Activated T-helper 17 cell treated with anti-CD3 and anti-CD28 coated beads, Interleukin-2, amount 50 U/mL, for 72 hours (primary cell): ENCODE data around the gene IMPG2. TPM values are rescaled to one million over a fixed set of nuclear protein-coding genes. Genes with fewer than 3 reads are reported as not detected.

Source experiments
- ATAC-seq: fragments of 150-1000 bp; cut with Tn5 transposase; replicated peaks from 2 replicates; pipeline ENCODE4 v1.10.0; 2021; ENCODE audit warnings: mild to moderate bottlenecking, moderate library complexity
- H3K27ac Mint-ChIP-seq: one replicate; pipeline ENCODE4 v1.8.0; 2022; ENCODE audit warnings: mixed read lengths
- H3K27me3 Mint-ChIP-seq: one replicate; pipeline ENCODE4 v1.8.0; 2022; ENCODE audit warnings: mixed read lengths
- H3K36me3 Mint-ChIP-seq: one replicate; pipeline ENCODE4 v1.8.0; 2022; ENCODE audit warnings: low read depth, mild to moderate bottlenecking, mixed read lengths
- H3K4me1 Mint-ChIP-seq: one replicate; pipeline ENCODE4 v1.8.0; 2022; ENCODE audit warnings: mixed read lengths
- H3K4me3 Mint-ChIP-seq: one replicate; pipeline ENCODE4 v1.8.0; 2022; ENCODE audit warnings: mild to moderate bottlenecking, mixed read lengths
- H3K9me3 Mint-ChIP-seq: one replicate; pipeline ENCODE4 v1.8.0; 2022; ENCODE audit warnings: mixed read lengths
- total RNA-seq, 2 donors: library from RNA; stranded (reverse); gene quantifications; one replicate each; pipeline ENCODE4 v1.2.3, GENCODE V29; 2022

The IMPG2 gene
- total RNA-seq, 2 donors from 2014 or later, result 0.43 to 0.71 TPM

DNA sequence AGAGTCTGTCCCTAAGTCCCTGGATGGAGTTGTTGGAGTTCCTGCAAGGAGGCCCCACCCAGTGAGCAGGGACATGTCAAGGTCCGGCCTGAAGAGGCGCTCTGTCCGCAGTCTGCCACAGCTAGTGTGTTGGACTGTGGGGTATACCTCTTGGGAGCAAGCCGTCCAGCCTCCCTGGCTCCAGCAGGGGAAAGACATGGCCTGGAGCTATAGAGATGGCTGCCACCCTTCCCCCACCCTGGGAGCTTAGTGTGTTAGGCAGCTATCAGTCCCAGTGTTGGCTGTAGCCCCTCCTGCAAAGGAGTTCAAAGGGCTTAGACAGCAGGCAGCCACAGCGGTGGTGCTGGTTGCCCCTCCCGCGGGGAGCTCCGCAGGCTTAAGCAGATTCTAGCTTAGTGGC, 20.3 kb downstream of the IMPG2 start:
- H3K9me3 Mint-ChIP-seq, result peaks cover 25% of the 10 kb centered on the region
- no peak overlapping the region for H3K4me3 Mint-ChIP-seq
- no peaks in the 10 kb centered on the region for H3K36me3 Mint-ChIP-seq
- H3K4me1 Mint-ChIP-seq, result no peaks in the 10 kb centered on the region
- ATAC-seq, result no peak
- no peak overlapping the region for H3K27ac Mint-ChIP-seq
- H3K27me3 Mint-ChIP-seq, result no peaks in the 10 kb centered on the region

- Mint-ChIP-seq H3K27ac (no peak overlapping the region), H3K4me1 (no peaks in the 10 kb centered on the region), H3K36me3 (no peaks in the 10 kb centered on the region)
Observed at GRCh38 chr3:101292027-101292426, 28.3 kb downstream of the IMPG2 start.

DNA sequence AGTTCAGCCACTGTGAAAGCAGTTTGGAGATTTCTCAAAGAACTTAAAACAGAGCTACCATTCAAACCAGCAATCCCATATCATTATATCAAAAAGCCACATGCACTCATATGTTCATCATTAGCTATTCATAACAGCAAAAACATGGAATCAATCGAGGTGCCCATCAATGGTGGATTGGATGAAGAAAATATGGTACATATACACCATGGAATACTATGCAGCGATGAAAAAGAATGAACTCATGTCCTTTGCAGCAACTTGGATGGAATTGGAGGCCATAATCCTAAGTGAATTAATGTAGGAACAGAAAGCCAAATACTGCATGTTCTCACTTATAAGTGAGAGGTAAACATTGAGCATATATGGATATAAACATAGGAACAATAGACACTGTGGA, 32.1 kb downstream of the IMPG2 start:
- Mint-ChIP-seq H3K27me3 (no peaks in the 10 kb centered on the region), H3K9me3 (peaks cover 10% of the 10 kb centered on the region), H3K4me1 (no peaks in the 10 kb centered on the region), H3K27ac (no peak overlapping the region), H3K4me3 (no peak overlapping the region), H3K36me3 (no peaks in the 10 kb centered on the region)
- no peak for ATAC-seq

More at GRCh38 chr3:101292027-101292426, 28.3 kb downstream of the IMPG2 start:
- no peak for ATAC-seq
- no peaks in the 10 kb centered on the region for H3K27me3 Mint-ChIP-seq
- H3K9me3 Mint-ChIP-seq, result peaks cover 11% of the 10 kb centered on the region
- no peak overlapping the region for H3K4me3 Mint-ChIP-seq

- H3K4me1 Mint-ChIP-seq, result no peaks in the 10 kb centered on the region
- H3K4me3 Mint-ChIP-seq, result no peak overlapping the region
- H3K36me3 Mint-ChIP-seq, result no peaks in the 10 kb centered on the region
- peaks cover 10% of the 10 kb centered on the region for H3K9me3 Mint-ChIP-seq
- no peak overlapping the region for H3K27ac Mint-ChIP-seq
- no peak for ATAC-seq
- H3K27me3 Mint-ChIP-seq, result no peaks in the 10 kb centered on the region
Observed at GRCh38 chr3:101284757-101285156, 35.6 kb downstream of the IMPG2 start.

GRCh38 chr3:101281521-101282030, 38.8 kb downstream of the IMPG2 start:
- Mint-ChIP-seq H3K4me3 (no peak overlapping the region), H3K4me1 (no peaks in the 10 kb centered on the region), H3K27me3 (no peaks in the 10 kb centered on the region), H3K36me3 (no peaks in the 10 kb centered on the region), H3K9me3 (peaks cover 7% of the 10 kb centered on the region), H3K27ac (no peak overlapping the region)
- ATAC-seq, result no peak

DNA sequence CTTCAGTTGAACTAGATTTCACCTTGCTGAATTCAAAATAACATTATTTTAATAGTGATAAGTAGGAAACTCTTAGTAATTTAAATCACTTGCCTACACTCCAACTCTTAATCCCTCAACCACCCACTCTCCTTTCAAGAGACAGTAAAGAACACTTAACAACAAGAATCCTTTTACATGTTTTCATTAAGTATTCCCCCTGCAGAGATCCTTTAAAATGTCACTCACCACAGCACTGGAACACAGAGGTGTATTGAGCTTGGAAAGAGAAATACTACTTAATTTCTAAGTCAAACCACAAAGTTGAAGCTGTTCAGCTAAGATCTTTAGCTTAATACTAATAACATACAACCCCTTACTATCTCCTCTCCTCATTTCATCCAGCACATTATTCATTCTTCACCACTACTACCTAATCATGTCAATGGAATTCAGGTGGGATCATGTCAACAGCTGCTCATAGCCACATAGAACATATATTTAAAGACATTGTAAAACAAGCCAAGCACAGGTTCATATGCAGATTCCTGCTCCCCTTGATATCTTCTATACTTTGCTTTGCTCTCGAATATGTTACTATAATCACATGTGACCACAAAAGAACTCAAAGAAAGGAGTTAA, 40.5 kb downstream of the IMPG2 start:
- Mint-ChIP-seq H3K27ac (no peak overlapping the region), H3K9me3 (peaks cover 7% of the 10 kb centered on the region), H3K27me3 (no peaks in the 10 kb centered on the region), H3K4me3 (no peak overlapping the region), H3K4me1 (no peaks in the 10 kb centered on the region), H3K36me3 (no peaks in the 10 kb centered on the region)
- ATAC-seq, result no peak

DNA sequence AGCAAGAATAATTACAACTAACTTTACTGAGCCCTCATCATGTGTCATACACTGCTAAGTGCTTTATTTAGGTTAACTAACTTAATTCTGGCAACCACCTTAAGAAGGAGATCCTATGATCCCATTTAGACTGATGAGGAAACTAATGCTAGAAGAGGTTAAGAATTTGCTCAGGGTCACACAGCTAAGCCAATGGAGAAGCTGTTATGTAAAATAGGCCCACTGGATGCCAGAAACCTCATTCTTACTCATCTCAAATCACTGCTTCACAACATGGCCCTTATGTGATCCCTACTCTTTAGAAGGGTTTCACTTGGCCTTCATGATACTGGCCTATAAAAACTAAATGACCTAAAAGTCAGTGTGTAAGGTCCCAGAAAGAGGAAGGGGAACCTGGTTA, 41.2 kb downstream of the IMPG2 start:
- H3K9me3 Mint-ChIP-seq, result peaks cover 5% of the 10 kb centered on the region
- H3K27me3 Mint-ChIP-seq, result no peaks in the 10 kb centered on the region
- H3K4me3 Mint-ChIP-seq, result no peak overlapping the region
- no peaks in the 10 kb centered on the region for H3K4me1 Mint-ChIP-seq
- ATAC-seq, result no peak
- H3K27ac Mint-ChIP-seq, result no peak overlapping the region
- no peaks in the 10 kb centered on the region for H3K36me3 Mint-ChIP-seq

DNA sequence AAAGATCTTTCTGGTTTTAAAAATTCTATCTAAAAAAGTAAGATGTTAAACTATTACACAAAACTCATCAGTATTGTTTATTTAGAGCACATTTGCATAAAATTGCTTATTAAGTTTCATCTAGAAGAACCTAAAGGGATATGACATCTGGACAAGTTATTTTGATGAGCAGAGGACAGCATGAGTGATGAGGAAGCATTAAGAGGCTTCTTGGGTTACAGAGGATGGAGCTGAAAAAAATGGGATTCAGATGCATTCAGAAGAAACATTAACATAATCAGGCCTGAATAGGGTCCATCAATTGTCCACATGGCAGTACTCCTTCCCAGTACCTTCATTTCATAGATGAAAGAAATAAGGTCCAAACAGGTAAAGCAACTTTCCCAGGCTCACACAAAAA, 41.6 kb downstream of the IMPG2 start:
- ATAC-seq, result no peak
- Mint-ChIP-seq H3K4me3 (no peak overlapping the region), H3K27ac (no peak overlapping the region), H3K4me1 (no peaks in the 10 kb centered on the region), H3K27me3 (no peaks in the 10 kb centered on the region), H3K36me3 (no peaks in the 10 kb centered on the region), H3K9me3 (peaks cover under 1% of the 10 kb centered on the region)

DNA sequence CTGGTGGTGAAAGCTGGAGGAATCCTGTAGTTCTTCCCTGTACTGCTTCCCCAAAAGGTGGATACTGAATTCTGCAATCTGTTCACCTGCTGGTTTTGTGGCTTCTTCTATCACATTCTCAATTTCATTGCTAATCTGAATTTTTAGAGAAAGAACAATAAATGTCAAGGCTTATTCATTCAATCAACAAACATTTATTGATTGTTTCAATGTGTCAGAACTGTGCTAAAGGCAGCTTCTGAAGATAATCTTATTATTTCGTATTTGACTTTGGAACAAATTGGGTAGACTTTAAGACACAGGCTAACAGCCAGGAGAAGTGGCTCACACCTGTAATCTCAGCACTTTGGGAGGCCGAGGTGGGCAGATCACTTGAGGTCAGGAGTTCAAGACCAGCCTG, 46.8 kb downstream of the IMPG2 start:
- no peak overlapping the region for H3K4me3 Mint-ChIP-seq
- no peaks in the 10 kb centered on the region for H3K27me3 Mint-ChIP-seq
- H3K4me1 Mint-ChIP-seq, result no peaks in the 10 kb centered on the region
- H3K36me3 Mint-ChIP-seq, result peaks cover 4% of the 10 kb centered on the region
- no peak overlapping the region for H3K27ac Mint-ChIP-seq
- no peaks in the 10 kb centered on the region for H3K9me3 Mint-ChIP-seq
- no peak for ATAC-seq

- H3K36me3 Mint-ChIP-seq, result peaks cover 4% of the 10 kb centered on the region
- H3K4me3 Mint-ChIP-seq, result no peak overlapping the region
- no peaks in the 10 kb centered on the region for H3K9me3 Mint-ChIP-seq
- no peaks in the 10 kb centered on the region for H3K27me3 Mint-ChIP-seq
- no peaks in the 10 kb centered on the region for H3K4me1 Mint-ChIP-seq
- no peak for ATAC-seq
- H3K27ac Mint-ChIP-seq, result no peak overlapping the region
Observed at GRCh38 chr3:101273156-101273555, 47.2 kb downstream of the IMPG2 start.

DNA sequence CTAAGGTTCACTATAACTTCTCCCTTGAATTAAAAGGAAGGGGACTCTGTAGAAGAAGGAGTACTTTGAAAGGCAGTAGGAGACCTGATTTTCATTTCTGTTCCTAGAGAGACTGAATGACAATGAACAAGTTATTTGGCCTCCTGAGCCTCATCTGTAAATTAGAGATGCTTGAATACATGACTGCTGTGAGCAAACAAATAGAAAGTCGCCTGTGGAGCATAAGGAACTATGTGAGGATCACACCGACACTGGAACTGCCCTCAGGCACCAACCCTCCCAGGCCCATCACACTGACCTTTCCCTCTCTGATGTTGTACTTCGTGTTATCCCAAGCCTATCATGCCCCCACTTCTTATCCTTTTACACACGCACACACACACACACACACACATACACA, 48.6 kb downstream of the IMPG2 start:
- Mint-ChIP-seq H3K27me3 (no peaks in the 10 kb centered on the region), H3K9me3 (no peaks in the 10 kb centered on the region), H3K4me3 (no peak overlapping the region), H3K27ac (no peak overlapping the region), H3K4me1 (no peaks in the 10 kb centered on the region), H3K36me3 (peaks cover 4% of the 10 kb centered on the region)
- ATAC-seq, result no peak

DNA sequence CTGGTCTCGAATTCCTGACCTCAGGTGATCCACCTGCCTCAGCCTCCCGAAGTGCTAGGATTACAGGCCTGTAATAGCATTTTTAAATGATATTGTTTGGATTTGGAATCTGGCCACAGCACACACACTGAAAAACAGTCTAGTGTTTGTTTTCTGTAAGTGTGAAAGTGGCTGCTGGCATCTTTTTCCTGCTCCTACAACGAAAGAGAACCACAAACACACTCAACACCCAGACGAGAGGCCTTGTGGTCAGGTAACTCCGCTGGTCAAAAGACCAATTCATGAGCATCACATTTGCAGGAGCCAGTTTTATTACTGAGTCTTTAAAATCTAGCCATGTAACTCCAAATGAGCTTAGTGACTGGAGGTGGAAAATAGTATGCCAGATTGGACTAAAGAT, 50.2 kb downstream of the IMPG2 start:
- no peak for ATAC-seq
- H3K27ac Mint-ChIP-seq, result no peak overlapping the region
- no peaks in the 10 kb centered on the region for H3K9me3 Mint-ChIP-seq
- H3K36me3 Mint-ChIP-seq, result peaks cover 4% of the 10 kb centered on the region
- no peaks in the 10 kb centered on the region for H3K27me3 Mint-ChIP-seq
- H3K4me1 Mint-ChIP-seq, result no peaks in the 10 kb centered on the region
- no peak overlapping the region for H3K4me3 Mint-ChIP-seq

GRCh38 chr3:101268971-101269671, 51.3 kb downstream of the IMPG2 start:
- H3K9me3 Mint-ChIP-seq, result no peaks in the 10 kb centered on the region
- ATAC-seq, result no peak

DNA sequence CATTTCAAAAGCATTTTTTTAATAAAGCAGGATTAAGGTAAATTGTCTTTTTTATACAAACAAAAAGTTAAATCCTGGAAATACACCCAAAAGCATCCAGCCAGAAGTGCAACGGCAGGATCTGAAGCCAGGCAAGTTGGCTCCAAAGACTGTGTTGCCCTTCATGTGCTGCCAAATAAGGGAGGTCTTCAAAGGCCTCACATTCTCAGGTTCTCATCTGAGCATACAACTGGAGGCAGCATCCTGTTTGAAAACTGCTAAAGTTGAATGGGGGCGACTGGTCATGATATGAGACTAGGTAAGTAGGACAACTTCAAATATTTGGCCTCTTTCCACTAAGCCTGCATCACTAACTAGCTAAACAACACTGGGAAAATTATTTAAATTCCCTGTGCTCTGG, 52.2 kb downstream of the IMPG2 start:
- Mint-ChIP-seq H3K4me1 (no peaks in the 10 kb centered on the region), H3K27me3 (no peaks in the 10 kb centered on the region), H3K4me3 (no peak overlapping the region), H3K27ac (no peak overlapping the region), H3K9me3 (no peaks in the 10 kb centered on the region), H3K36me3 (no peaks in the 10 kb centered on the region)
- no peak for ATAC-seq

More at GRCh38 chr3:101268971-101269671, 51.3 kb downstream of the IMPG2 start:
- no peak overlapping the region for H3K27ac Mint-ChIP-seq
- peaks cover 4% of the 10 kb centered on the region for H3K36me3 Mint-ChIP-seq
- H3K27me3 Mint-ChIP-seq, result no peaks in the 10 kb centered on the region
- no peak overlapping the region for H3K4me3 Mint-ChIP-seq
- H3K4me1 Mint-ChIP-seq, result no peaks in the 10 kb centered on the region

GRCh38 chr3:101266566-101266965, 53.8 kb downstream of the IMPG2 start:
- Mint-ChIP-seq H3K4me1 (no peaks in the 10 kb centered on the region), H3K27ac (no peak overlapping the region), H3K4me3 (no peak overlapping the region), H3K27me3 (no peaks in the 10 kb centered on the region), H3K9me3 (no peaks in the 10 kb centered on the region), H3K36me3 (no peaks in the 10 kb centered on the region)
- ATAC-seq, result no peak
